PC-9 (cell line): ENCODE measurements around the gene MBNL1. TPM values are rescaled to one million over a fixed set of nuclear protein-coding genes. Genes with fewer than 3 reads are reported as not detected.

ENCODE experiments used
- BruUV-seq: library from RNA; stranded (reverse); fragments of 400-500 nt; replicated peaks from 2 replicates; lab custom pipeline; 2021; lab: Mats Ljungman, UMichigan
- CTCF ChIA-PET: fragments of 300-600 bp; sonication (Branson Sonifier 250); formaldehyde crosslinking; loops from one replicate; lab custom pipeline; 2022; ENCODE audit warnings: antibody characterized with exemption; lab: Charles Lee
- POLR2A ChIA-PET: fragments of 300-600 bp; sonication (Branson Sonifier 250); formaldehyde crosslinking; loops from one replicate; lab custom pipeline; 2022; ENCODE audit warnings: antibody characterized with exemption; ENCODE audit not compliant: unreplicated experiment; lab: Charles Lee
- DNase-seq, 2 experiments: peaks; one replicate each; pipeline versions ENCODE4 v3.0.0 to v3.0.0-alpha.2; 2015 to 2022; ENCODE audit warnings: mixed read lengths in 1 of 2
- H2AFZ ChIP-seq: fragments of 200-600 bp; sonication (generic); 2 replicates; pipeline ENCODE4 v1.8.1; 2017; ENCODE audit warnings: antibody characterized with exemption
- H3F3A ChIP-seq: fragments of 200-600 bp; sonication (generic); 2 replicates; pipeline ENCODE4 v1.8.1; 2017; ENCODE audit warnings: antibody characterized with exemption, mild to moderate bottlenecking, low read depth; ENCODE audit not compliant: insufficient read depth
- H3K27ac ChIP-seq: fragments of 200-600 bp; sonication (generic); 2 replicates; pipeline ENCODE4 v1.6.1; 2016; ENCODE audit warnings: mixed run types
- H3K27me3 ChIP-seq: fragments of 200-600 bp; sonication (generic); 2 replicates; pipeline ENCODE4 v1.6.1; 2016; ENCODE audit warnings: low read depth, mixed run types; ENCODE audit not compliant: insufficient read depth
- H3K36me3 ChIP-seq: fragments of 200-600 bp; sonication (generic); 2 replicates; pipeline ENCODE4 v1.6.1; 2016; ENCODE audit warnings: low read depth, mixed run types
- H3K4me1 ChIP-seq: fragments of 200-600 bp; sonication (generic); replicated peaks from 2 replicates; pipeline ENCODE4 v1.6.1; 2016; ENCODE audit warnings: mixed run types; ENCODE audit not compliant: insufficient read depth
- H3K4me2 ChIP-seq: fragments of 200-600 bp; sonication (generic); 2 replicates; pipeline ENCODE4 v1.6.1; 2017; ENCODE audit warnings: mixed run types
- H3K4me3 ChIP-seq: fragments of 200-600 bp; sonication (generic); 2 replicates; pipeline ENCODE4 v1.6.1; 2016; ENCODE audit warnings: mixed run types
- H3K79me2 ChIP-seq: fragments of 200-600 bp; sonication (generic); 2 replicates; pipeline ENCODE4 v1.6.1; 2017; ENCODE audit warnings: low read depth, mixed run types
- H3K9me2 ChIP-seq: fragments of 200-600 bp; sonication (generic); 2 replicates; pipeline ENCODE4 v1.8.1; 2017; ENCODE audit warnings: mild to moderate bottlenecking; ENCODE audit not compliant: insufficient read depth
- H3K9me3 ChIP-seq: fragments of 200-600 bp; sonication (generic); 2 replicates; pipeline ENCODE4 v1.8.1; 2016; ENCODE audit warnings: low read depth; ENCODE audit not compliant: insufficient read depth
- H4K20me1 ChIP-seq: fragments of 200-600 bp; sonication (generic); 2 replicates; pipeline ENCODE4 v1.8.1; 2017; ENCODE audit not compliant: insufficient read depth
- CTCF ChIP-seq: fragments of 200-600 bp; sonication (generic); conservative IDR thresholded peaks from 2 replicates; pipeline ENCODE4 v1.6.1; 2017; ENCODE audit warnings: mixed run types, antibody characterized with exemption, mild to moderate bottlenecking, moderate library complexity
- EZH2 ChIP-seq: fragments of 200-600 bp; sonication (generic); IDR thresholded peaks from 2 replicates; pipeline ENCODE4 v1.8.0; 2017; ENCODE audit warnings: antibody characterized with exemption, low read depth
- intact Hi-C: fragments of 100-400 bp; cut with micrococcal nuclease; formaldehyde crosslinking; loops from one replicate; pipeline ENCODE4 v1.10.0; 2022; ENCODE audit not compliant: unreplicated experiment
- total RNA-seq: library from RNA; stranded (reverse); gene quantifications from 2 replicates; pipeline ENCODE4 v1.2.3, GENCODE V29; 2021

MBNL1 gene
- total RNA-seq, 1 experiment from 2014 or later, result 176 TPM

- Histone ChIP-seq H3K27ac (no peak overlapping the region), H3K4me1 (peaks cover 14% of the 10 kb centered on the region), H3K9me2 (no peaks in the 10 kb centered on the region), H3K36me3 (no peaks in the 10 kb centered on the region), H3K9me3 (no peaks in the 10 kb centered on the region), H3K27me3 (no peaks in the 10 kb centered on the region), H3F3A (peaks cover 7% of the 10 kb centered on the region; the same call in 1 of the 2 replicates), H3K4me3 (no peak overlapping the region), H3K4me2 (no peak overlapping the region), H3K79me2 (peaks cover 80% of the 10 kb centered on the region), H4K20me1 (no peaks in the 10 kb centered on the region), H2AFZ (no peak overlapping the region)
- no TSS peak for BruUV-seq
- no peak for DNase-seq
- intact Hi-C loops, result no loop called here
- ChIA-PET POLR2A (interaction anchor here (0.7 kb wide), 2 partner anchors 61 to 466 kb away, joined by 7 to 19 read pairs; no protein-coding TSS in a partner anchor), CTCF (interaction anchor here (0.6 kb wide), 2 partner anchors 9 to 371 kb away, joined by 3 to 7 read pairs; no protein-coding TSS in a partner anchor)
- no peak for TF ChIP-seq CTCF
- TF ChIP-seq EZH2, result no peak
Measured at GRCh38 chr3:152390647-152391046, 121.9 kb downstream of the MBNL1 start.

GRCh38 chr3:152391671-152392070 lies 122.9 kb downstream of the MBNL1 start:
- peaks cover 14% of the 10 kb centered on the region for H3K4me1 ChIP-seq
- no peaks in the 10 kb centered on the region for H3K9me3 ChIP-seq
- H3K27ac ChIP-seq, result no peak overlapping the region
- no peak overlapping the region for H3K4me3 ChIP-seq
- H3K27me3 ChIP-seq, result no peaks in the 10 kb centered on the region
- no peak overlapping the region for H3K4me2 ChIP-seq
- peaks cover 7% of the 10 kb centered on the region; the same call in 1 of the 2 replicates for H3F3A ChIP-seq
- TF ChIP-seq CTCF, result no peak
- peaks cover 72% of the 10 kb centered on the region for H3K79me2 ChIP-seq
- DNase-seq, result no peak
- no TSS peak for BruUV-seq
- H2AFZ ChIP-seq, result no peak overlapping the region
- H4K20me1 ChIP-seq, result no peaks in the 10 kb centered on the region
- no peaks in the 10 kb centered on the region for H3K9me2 ChIP-seq
- CTCF ChIA-PET, result no interaction called here
- no peaks in the 10 kb centered on the region for H3K36me3 ChIP-seq
- POLR2A ChIA-PET, result no interaction called here
- intact Hi-C loops, result no loop called here

GRCh38 chr3:152392272-152392880 lies 123.6 kb downstream of the MBNL1 start:
- Histone ChIP-seq H3K36me3 (no peaks in the 10 kb centered on the region), H4K20me1 (no peaks in the 10 kb centered on the region), H3K27me3 (no peaks in the 10 kb centered on the region), H3K9me2 (no peaks in the 10 kb centered on the region), H3K4me3 (no peak overlapping the region), H3K27ac (no peak overlapping the region), H3K4me2 (no peak overlapping the region), H2AFZ (no peak overlapping the region), H3K9me3 (no peaks in the 10 kb centered on the region), H3K79me2 (peaks cover 71% of the 10 kb centered on the region), H3F3A (peaks cover 7% of the 10 kb centered on the region; the same call in 1 of the 2 replicates), H3K4me1 (peaks cover 14% of the 10 kb centered on the region)
- ChIA-PET POLR2A (interaction anchor here (0.6 kb wide), 1 partner anchor 769 kb away, joined by 3 read pairs; no protein-coding TSS in a partner anchor), CTCF (no interaction called here)
- TF ChIP-seq EZH2 (no peak), CTCF (no peak)
- DNase-seq, result no peak
- no TSS peak for BruUV-seq
- intact Hi-C loops, result no loop called here
